ENCODE results near the gene ESPN. TPM values are rescaled to one million over a fixed set of nuclear protein-coding genes. Genes with fewer than 3 reads are reported as not detected.
A peak's percentile ranks its signal among the peaks of the same experiment; 100 is the strongest.
"Not testable (repeated sequence)": the region's sequence is repeated elsewhere in the genome, so short reads cannot be mapped to it uniquely, and the experiment has no call there.

The ESPN gene
- total RNA-seq, 4 donors from 2014 or later, result 14.5 to 22.2 (median 18.6) TPM

DNA sequence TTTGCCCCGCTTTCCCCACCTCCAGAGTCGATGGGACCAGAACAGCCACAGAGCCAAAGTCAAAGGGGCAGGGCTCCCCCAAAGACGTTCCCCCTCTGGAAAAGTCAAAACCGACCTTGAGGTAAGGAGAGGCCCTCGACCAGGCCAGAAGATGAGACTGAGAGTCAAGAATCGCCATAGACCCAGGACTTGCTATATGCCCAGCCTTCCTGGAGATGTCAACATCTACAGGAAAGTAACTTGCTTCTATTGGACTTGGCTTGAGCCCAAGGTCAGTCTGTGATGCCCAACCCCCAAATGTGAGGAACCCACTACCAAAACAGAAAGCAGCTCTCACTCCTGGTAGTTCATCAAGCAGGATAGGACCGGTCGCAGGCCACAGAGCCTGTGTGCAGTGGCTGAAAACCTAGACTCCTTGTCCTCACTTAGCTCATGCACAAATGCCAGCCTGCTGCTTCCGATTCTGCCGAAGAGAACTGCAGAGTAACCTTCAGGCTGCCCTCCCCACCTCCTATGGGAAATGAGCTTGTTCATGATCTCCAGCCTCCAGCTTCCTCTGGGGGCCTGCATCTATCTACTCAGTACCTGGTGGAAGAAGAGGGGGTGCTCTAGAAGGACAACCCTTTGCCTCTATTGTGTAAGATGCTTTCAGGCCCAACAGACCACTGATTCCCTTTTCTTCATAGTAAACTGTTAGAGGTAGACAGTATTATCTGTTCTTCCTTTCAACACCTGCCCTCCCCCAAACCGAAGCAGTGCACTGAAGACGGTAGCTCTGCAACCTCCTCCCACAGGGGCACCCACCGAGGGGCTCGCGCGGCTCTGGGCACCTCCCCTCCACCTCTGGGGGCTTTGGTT is 32.4 kb upstream of the ESPN start:
- no peaks in the 10 kb centered on the region for H3K9me3 ChIP-seq
- H3K4me3 ChIP-seq, result peak overlapping the region; percentile 49 to 81 (median 75)
- intact Hi-C loops (cut with DNase I), result no loop called here
- WGBS, 2 donors, result 28 to 77% methylated on average over 6 to 12 of the region's 16 CpGs
- no peaks in the 10 kb centered on the region for H3K27me3 ChIP-seq
- DNase-seq, result no peak
- H3K27ac ChIP-seq, result peak overlapping the region; percentile 95 to 99 (median 98)
- H3K36me3 ChIP-seq, result no peaks in the 10 kb centered on the region
- peaks cover 13 to 36% (median 16%) of the 10 kb centered on the region in 3 donors for H3K4me1 ChIP-seq
- no peak for TF ChIP-seq POLR2A (IDR thresholded peaks at IDR 0.05)

DNA sequence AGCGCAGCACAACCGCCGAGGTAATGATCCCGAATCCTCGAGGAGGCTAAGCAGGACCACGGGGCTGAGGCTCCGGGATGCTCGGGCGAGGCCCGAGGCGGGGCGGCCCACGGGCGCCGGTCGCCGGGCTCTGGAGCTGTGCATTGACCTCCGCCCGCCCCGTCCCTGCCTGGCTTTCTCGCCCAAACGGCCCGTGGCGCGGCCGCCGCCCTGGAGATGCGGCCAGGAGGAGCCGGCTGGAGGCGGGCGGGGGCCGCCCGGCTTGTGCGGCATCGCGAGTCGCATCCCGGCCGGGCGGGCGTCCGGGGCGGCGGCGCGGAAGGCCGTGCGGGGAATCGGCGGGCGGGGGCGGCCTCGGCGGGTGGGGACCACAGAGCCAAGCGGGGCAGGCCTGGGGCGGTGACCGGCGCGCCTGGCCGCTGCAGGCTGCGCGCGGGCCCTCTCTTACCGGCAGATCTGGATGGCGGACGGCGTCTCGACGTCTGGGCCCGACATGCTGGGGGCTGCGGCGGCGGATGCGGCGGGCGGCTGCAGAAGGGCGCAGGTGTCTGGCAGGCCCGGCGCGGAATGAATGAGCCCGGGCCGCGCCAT is 31.7 kb upstream of the ESPN start:
- Histone ChIP-seq H3K4me3 (peak overlapping the region; percentile 49 to 81 (median 75)), H3K27me3 (no peaks in the 10 kb centered on the region), H3K9me3 (no peaks in the 10 kb centered on the region), H3K4me1 (peaks cover 13 to 36% (median 16%) of the 10 kb centered on the region in 3 donors), H3K27ac (peak overlapping the region; percentile 95 to 99 (median 98)), H3K36me3 (no peaks in the 10 kb centered on the region)
- TF ChIP-seq, protein P1, sequence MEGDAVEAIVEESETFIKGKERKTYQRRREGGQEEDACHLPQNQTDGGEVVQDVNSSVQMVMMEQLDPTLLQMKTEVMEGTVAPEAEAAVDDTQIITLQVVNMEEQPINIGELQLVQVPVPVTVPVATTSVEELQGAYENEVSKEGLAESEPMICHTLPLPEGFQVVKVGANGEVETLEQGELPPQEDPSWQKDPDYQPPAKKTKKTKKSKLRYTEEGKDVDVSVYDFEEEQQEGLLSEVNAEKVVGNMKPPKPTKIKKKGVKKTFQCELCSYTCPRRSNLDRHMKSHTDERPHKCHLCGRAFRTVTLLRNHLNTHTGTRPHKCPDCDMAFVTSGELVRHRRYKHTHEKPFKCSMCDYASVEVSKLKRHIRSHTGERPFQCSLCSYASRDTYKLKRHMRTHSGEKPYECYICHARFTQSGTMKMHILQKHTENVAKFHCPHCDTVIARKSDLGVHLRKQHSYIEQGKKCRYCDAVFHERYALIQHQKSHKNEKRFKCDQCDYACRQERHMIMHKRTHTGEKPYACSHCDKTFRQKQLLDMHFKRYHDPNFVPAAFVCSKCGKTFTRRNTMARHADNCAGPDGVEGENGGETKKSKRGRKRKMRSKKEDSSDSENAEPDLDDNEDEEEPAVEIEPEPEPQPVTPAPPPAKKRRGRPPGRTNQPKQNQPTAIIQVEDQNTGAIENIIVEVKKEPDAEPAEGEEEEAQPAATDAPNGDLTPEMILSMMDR (IDR thresholded peaks at IDR 0.05), result no peak
- no peak for TF ChIP-seq POLR2A (IDR thresholded peaks at IDR 0.05)
- DNase-seq, result no peak
- no CpG with 5 or more reads among the region's 83 CpGs for WGBS, 2 donors
- intact Hi-C loops (cut with DNase I), result no loop called here

DNA sequence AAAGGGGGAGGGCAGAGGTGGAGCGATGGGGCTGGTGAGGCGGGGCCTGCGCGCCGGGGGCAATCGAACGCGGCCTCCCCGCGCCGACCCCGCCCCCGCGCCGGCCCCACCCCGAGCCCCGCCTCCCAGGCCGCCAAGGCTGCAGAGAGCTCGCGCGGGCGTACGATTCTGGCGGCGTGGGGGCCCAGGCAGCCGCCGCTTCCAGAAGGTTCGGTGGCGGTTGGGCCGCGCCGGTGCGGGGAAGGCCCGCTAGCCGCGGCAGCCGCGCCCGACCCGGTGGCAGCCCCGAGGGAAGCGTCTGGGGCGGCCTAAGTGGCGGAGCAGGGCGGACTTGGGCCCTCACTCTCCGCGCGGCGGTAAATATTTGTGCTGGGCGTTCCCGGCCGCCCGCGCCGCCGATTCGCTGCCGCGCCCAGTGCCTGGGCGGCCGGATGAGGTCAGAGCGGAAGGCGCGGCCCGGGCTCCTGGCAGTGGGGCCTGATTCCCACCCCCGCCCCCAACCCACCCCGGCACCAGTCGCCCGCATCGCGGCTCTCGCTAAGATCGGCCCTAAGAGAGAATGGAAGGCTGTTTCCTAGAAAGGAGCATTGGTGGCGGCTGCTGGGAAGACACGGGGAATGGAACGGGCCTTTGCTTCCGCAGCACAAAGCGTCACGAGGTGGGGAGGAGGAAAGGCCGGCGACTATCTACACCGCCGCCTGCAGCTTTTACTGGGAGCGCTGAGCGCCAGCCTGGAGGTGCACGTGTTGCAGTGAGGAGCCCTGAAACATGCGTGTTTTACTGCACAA is 31.0 kb upstream of the ESPN start, which contains the start of gene ACOT7:
ACOT7 (minus strand) TSS at position 368 of the 788 bp plus-strand sequence. CDS start 368 bp downstream, outside the sequence.
- H3K36me3 ChIP-seq, result no peaks in the 10 kb centered on the region
- H3K27ac ChIP-seq, result peak within 1 kb of the TSS; percentile 95 to 99 (median 98)
- peak within 1 kb of the TSS; percentile 49 to 81 (median 75) for H3K4me3 ChIP-seq
- no peaks in the 10 kb centered on the region for H3K9me3 ChIP-seq
- peak; percentile 40 for DNase-seq
- peak in 2 of 4 donors; percentile 76 to 83 for TF ChIP-seq POLR2A (IDR thresholded peaks at IDR 0.05)
- TF ChIP-seq, protein P1 (IDR thresholded peaks at IDR 0.05), result peak in 3 of 6 experiments; percentile 17 to 40 (median 29)
- no peaks in the 10 kb centered on the region for H3K27me3 ChIP-seq
- intact Hi-C loops (cut with DNase I), result no loop called here
- WGBS, 2 donors, result 0 to 1% methylated on average over 11 to 14 of the region's 87 CpGs
- H3K4me1 ChIP-seq, result peaks cover 13 to 36% (median 16%) of the 10 kb centered on the region in 3 donors

DNA sequence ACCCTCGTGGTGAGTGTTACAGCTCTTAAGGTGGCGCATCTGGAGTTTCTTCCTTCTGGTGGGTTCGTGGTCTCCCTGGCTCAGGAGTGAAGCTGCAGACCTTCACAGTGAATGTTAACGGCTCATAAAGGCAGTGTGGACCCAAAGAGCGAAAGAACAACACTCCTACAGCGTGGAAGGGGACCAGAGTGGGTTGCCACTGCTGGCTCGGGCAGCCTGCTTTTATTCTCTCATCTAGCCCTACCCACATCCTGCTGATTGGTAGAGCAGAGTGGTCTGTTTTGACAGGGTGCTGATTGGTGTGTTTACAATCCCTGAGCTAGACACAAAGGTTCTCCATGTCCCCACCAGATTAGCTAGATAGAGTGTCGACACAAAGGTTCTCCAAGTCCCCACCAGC is 29.4 kb upstream of the ESPN start:
- intact Hi-C loops (cut with DNase I), result loop anchor here (5.0 kb wide), 1 partner anchor 38 kb away; no protein-coding TSS in a partner anchor
- DNase-seq, H3K27me3 ChIP-seq, H3K36me3 ChIP-seq, H3K27ac ChIP-seq, H3K4me3 ChIP-seq, H3K9me3 ChIP-seq: not testable (repeated sequence)
- WGBS, 2 donors, result 85 to 86% methylated on average over 4 to 6 of the region's 8 CpGs
- peaks cover 13 to 36% (median 16%) of the 10 kb centered on the region in 3 donors for H3K4me1 ChIP-seq

DNA sequence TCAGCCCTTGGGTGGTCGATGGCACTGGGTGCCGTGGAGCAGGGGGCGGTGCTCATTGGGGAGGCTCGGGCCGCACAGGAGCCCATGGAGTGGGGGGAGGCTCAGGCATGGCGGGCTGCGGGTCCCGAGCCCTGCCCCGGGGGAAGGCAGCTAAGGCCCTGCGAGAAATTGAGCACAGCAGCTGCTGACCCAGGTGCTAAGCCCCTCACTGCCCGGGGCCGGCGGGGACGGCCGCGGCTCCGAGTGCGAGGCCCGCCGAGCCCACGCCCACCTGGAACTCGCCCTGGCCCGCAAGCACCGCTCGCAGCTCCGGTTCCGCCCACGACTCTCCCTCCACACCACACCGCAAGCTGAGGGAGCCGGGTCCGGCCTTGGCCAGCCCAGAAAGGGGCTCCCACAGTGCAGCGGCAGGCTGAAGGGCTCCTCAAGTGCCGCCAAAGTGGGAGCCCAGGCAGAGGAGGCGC is 28.8 kb upstream of the ESPN start:
- not testable (repeated sequence) for H3K9me3 ChIP-seq, DNase-seq, H3K4me3 ChIP-seq, H3K27ac ChIP-seq, H3K27me3 ChIP-seq, H3K36me3 ChIP-seq
- WGBS, 2 donors, result no CpG with 5 or more reads among the region's 34 CpGs
- peaks cover 13 to 36% (median 16%) of the 10 kb centered on the region in 3 donors for H3K4me1 ChIP-seq
- intact Hi-C loops (cut with DNase I), result loop anchor here (5.0 kb wide), 1 partner anchor 39 kb away; no protein-coding TSS in a partner anchor

DNA sequence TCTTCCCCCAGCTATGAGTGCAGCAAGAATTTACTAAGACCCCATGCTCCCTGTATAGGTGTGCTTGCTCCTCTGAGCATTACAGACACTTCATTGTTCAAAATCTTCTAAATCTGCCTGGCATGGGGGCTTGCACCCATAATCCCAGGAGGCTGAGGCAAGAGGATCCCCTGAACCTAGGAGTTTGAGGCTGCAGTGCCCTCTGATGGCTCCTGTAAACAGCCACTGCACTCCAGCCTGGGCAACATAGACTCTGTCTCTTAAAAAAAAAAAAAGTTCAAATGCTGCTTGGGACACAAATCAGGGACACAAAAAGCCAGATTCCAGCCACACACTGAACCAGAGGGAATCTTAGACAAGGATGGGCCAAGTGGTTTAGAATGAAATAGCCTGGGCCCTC is 27.6 kb upstream of the ESPN start:
- TF ChIP-seq POLR2A (IDR thresholded peaks at IDR 0.05), result no peak
- TF ChIP-seq, protein P1 (IDR thresholded peaks at IDR 0.05), result peak in 1 of 6 experiments; percentile 24
- intact Hi-C loops (cut with DNase I), result loop anchor here (5.0 kb wide), 1 partner anchor 40 kb away; no protein-coding TSS in a partner anchor

More for the DNA sequence above, 27.6 kb upstream of the ESPN start:
- no peaks in the 10 kb centered on the region for H3K36me3 ChIP-seq
- H3K4me1 ChIP-seq, result peaks cover 11 to 31% (median 12%) of the 10 kb centered on the region in 3 donors
- DNase-seq, result no peak
- no peaks in the 10 kb centered on the region for H3K9me3 ChIP-seq
- no peak overlapping the region for H3K27ac ChIP-seq
- no peaks in the 10 kb centered on the region for H3K27me3 ChIP-seq
- no peak overlapping the region for H3K4me3 ChIP-seq

Measured in esophagus squamous epithelium (tissue), 5 donors.